ENCODE results near the gene ZMIZ1.

DNA sequence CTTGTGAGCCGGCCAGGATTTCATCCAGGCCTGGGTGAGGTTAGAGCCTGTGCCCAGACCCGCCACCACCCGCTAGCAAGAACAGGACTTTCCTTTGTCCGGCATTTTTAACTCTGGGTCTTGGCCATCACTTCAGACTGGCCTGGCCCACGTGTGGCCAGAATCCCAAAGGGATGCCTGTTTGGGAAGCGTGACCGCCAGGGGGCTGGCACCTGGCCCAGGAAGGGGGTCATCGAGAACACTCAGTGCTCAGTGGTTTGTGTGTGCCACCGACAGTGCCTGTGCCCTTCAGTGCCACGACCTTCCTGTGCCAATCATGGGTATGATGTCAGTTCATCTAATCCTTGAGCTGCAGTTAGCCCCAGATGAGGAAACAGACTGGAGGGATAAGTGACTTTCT, 85.0 kb downstream of the ZMIZ1 start:
- TF ChIP-seq CTCF (IDR thresholded peaks at IDR 0.05) (peak in 3 of 6 experiments; percentile 16 to 37 (median 31)), POLR2A (IDR thresholded peaks at IDR 0.05) (no peak)

All from adrenal gland (tissue), 5 donors.